Effector memory CD8-positive, alpha-beta T cell (primary cell): ENCODE data around the gene OGDH.

Source experiments
- ATAC-seq: fragments of 150-1000 bp; cut with Tn5 transposase; replicated peaks from 2 replicates; pipeline ENCODE4 v1.10.0; 2021; ENCODE audit warnings: mild to moderate bottlenecking, moderate library complexity
- DNase-seq, 3 experiments: peaks; one replicate each; pipeline ENCODE4 v3.0.0; 2021
- H3K27ac Mint-ChIP-seq, 2 donors: one replicate each; pipeline ENCODE4 v1.8.0; 2022; ENCODE audit warnings: mild to moderate bottlenecking in 2 of 2, mixed read lengths in 2 of 2, moderate library complexity in 2 of 2
- H3K27me3 Mint-ChIP-seq, 2 donors: one replicate each; pipeline ENCODE4 v1.8.0; 2022; ENCODE audit warnings: mixed read lengths in 2 of 2
- H3K36me3 Mint-ChIP-seq: one replicate; pipeline ENCODE4 v1.8.0; 2022; ENCODE audit warnings: mild to moderate bottlenecking, moderate library complexity, mixed read lengths; ENCODE audit not compliant: insufficient read depth
- H3K4me1 Mint-ChIP-seq, 2 donors: one replicate each; pipeline ENCODE4 v1.8.0; 2022; ENCODE audit warnings: low read depth in 2 of 2, mixed read lengths in 2 of 2
- H3K4me3 Mint-ChIP-seq, 2 donors: one replicate each; pipeline ENCODE4 v1.8.0; 2022; ENCODE audit warnings: mild to moderate bottlenecking in 2 of 2, mixed read lengths in 2 of 2, moderate library complexity in 2 of 2
- H3K9me3 Mint-ChIP-seq, 2 donors: one replicate each; pipeline ENCODE4 v1.8.0; 2022; ENCODE audit warnings: mixed read lengths in 2 of 2

OGDH gene

GRCh38 chr7:44568771-44569560, 37.5 kb upstream of the OGDH start:
- H3K4me3 Mint-ChIP-seq: no peak overlapping the region
- H3K9me3 Mint-ChIP-seq: no peaks in the 10 kb centered on the region
- H3K27ac Mint-ChIP-seq: peak overlapping the region; percentile 19 to 82
- H3K27me3 Mint-ChIP-seq: no peaks in the 10 kb centered on the region
- H3K4me1 Mint-ChIP-seq: peaks cover 28 to 35% of the 10 kb centered on the region in 2 donors
- peaks cover 65% of the 10 kb centered on the region for H3K36me3 Mint-ChIP-seq
- DNase-seq (no peak), ATAC-seq (no peak)

GRCh38 chr7:44569959-44570358, 36.5 kb upstream of the OGDH start:
- DNase-seq: no peak
- H3K4me3 Mint-ChIP-seq: no peak overlapping the region
- H3K27me3 Mint-ChIP-seq: no peaks in the 10 kb centered on the region
- H3K9me3 Mint-ChIP-seq: no peaks in the 10 kb centered on the region
- H3K36me3 Mint-ChIP-seq: peaks cover 67% of the 10 kb centered on the region
- peak overlapping the region; percentile 19 to 82 for H3K27ac Mint-ChIP-seq
- no peak for ATAC-seq
- peaks cover 36 to 45% of the 10 kb centered on the region in 2 donors for H3K4me1 Mint-ChIP-seq

DNA sequence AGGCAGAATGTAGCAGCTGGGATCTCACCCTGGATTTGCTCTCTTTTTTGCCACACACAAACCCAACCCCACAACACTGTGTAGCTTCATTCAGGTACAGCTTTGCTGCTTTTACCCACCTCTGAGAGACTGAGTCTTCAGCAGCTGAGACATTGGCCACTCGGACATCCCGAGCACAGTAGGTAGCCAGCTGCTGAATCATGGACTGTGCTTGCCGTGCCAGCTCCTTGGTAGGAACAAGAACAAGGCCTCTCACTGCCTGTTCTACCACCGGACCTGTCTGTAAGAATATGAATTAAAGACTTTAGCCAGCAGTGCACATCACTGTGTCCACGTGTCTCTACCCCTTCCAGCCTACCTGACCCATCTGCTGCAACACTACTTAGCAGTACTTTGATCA, 33.7 kb upstream of the OGDH start:
- ATAC-seq (no peak), DNase-seq (no peak)
- peak overlapping the region in 1 of 2 donors; percentile 99 for H3K27ac Mint-ChIP-seq
- peaks cover 27 to 34% of the 10 kb centered on the region in 2 donors for H3K4me1 Mint-ChIP-seq
- peak overlapping the region; percentile 96 for H3K4me3 Mint-ChIP-seq
- no peaks in the 10 kb centered on the region for H3K27me3 Mint-ChIP-seq
- no peaks in the 10 kb centered on the region for H3K9me3 Mint-ChIP-seq
- peaks cover 77% of the 10 kb centered on the region for H3K36me3 Mint-ChIP-seq

- Mint-ChIP-seq H3K27ac (peak within 1 kb of the TSS; percentile 99), H3K9me3 (no peaks in the 10 kb centered on the region), H3K4me1 (peaks cover 27 to 34% of the 10 kb centered on the region in 2 donors), H3K36me3 (peaks cover 77% of the 10 kb centered on the region), H3K27me3 (no peaks in the 10 kb centered on the region), H3K4me3 (peak within 1 kb of the TSS; percentile 96)
- ATAC-seq: peak; percentile 95
- DNase-seq: peak; percentile 80 to 88 (median 87)
Measured at GRCh38 chr7:44573464-44574286, 32.8 kb upstream of the OGDH start, which contains the start of gene DDX56. Gene DDX56 (minus strand): TSS chr7:44573908. CDS start chr7:44573895, 13 bp downstream.

- no peaks in the 10 kb centered on the region for H3K9me3 Mint-ChIP-seq
- H3K4me3 Mint-ChIP-seq: peak overlapping the region; percentile 96
- H3K4me1 Mint-ChIP-seq: peaks cover 29 to 36% of the 10 kb centered on the region in 2 donors
- DNase-seq: peak in 1 of 3 experiments; percentile 10
- peaks cover 79% of the 10 kb centered on the region for H3K36me3 Mint-ChIP-seq
- H3K27ac Mint-ChIP-seq: peak overlapping the region; percentile 99
- no peaks in the 10 kb centered on the region for H3K27me3 Mint-ChIP-seq
- no peak for ATAC-seq
Measured at GRCh38 chr7:44574287-44574872, 32.0 kb upstream of the OGDH start.

DNA sequence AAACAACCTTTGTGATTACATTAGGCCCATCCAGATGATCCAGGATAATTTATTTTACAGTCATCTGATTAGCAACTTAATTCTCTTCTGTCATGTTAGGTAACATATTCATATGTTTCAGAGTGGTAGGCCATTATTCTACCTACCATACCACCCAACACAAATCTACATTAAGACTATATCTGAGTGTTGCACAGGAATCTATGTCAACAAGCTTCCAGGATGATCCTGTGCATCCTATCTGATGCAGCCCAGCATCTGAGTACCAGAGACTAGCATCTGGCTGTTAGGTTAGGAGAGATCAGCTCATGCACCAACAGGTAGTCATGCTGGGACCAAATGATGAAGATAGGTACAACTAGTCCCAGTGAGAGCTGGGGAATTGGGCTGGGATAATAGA, 31.4 kb upstream of the OGDH start:
- Mint-ChIP-seq H3K27ac (peak overlapping the region; percentile 99), H3K4me1 (peaks cover 35 to 42% of the 10 kb centered on the region in 2 donors), H3K4me3 (peak overlapping the region; percentile 96), H3K27me3 (no peaks in the 10 kb centered on the region), H3K9me3 (no peaks in the 10 kb centered on the region), H3K36me3 (peaks cover 79% of the 10 kb centered on the region)
- no peak for DNase-seq
- no peak for ATAC-seq

GRCh38 chr7:44576228-44576627, 30.2 kb upstream of the OGDH start:
- H3K27me3 Mint-ChIP-seq: no peaks in the 10 kb centered on the region
- peaks cover 43 to 53% of the 10 kb centered on the region in 2 donors for H3K4me1 Mint-ChIP-seq
- no peaks in the 10 kb centered on the region for H3K9me3 Mint-ChIP-seq
- no peak overlapping the region for H3K4me3 Mint-ChIP-seq
- ATAC-seq: no peak
- peaks cover 76% of the 10 kb centered on the region for H3K36me3 Mint-ChIP-seq
- H3K27ac Mint-ChIP-seq: peak overlapping the region in 1 of 2 donors; percentile 47
- DNase-seq: no peak

DNA sequence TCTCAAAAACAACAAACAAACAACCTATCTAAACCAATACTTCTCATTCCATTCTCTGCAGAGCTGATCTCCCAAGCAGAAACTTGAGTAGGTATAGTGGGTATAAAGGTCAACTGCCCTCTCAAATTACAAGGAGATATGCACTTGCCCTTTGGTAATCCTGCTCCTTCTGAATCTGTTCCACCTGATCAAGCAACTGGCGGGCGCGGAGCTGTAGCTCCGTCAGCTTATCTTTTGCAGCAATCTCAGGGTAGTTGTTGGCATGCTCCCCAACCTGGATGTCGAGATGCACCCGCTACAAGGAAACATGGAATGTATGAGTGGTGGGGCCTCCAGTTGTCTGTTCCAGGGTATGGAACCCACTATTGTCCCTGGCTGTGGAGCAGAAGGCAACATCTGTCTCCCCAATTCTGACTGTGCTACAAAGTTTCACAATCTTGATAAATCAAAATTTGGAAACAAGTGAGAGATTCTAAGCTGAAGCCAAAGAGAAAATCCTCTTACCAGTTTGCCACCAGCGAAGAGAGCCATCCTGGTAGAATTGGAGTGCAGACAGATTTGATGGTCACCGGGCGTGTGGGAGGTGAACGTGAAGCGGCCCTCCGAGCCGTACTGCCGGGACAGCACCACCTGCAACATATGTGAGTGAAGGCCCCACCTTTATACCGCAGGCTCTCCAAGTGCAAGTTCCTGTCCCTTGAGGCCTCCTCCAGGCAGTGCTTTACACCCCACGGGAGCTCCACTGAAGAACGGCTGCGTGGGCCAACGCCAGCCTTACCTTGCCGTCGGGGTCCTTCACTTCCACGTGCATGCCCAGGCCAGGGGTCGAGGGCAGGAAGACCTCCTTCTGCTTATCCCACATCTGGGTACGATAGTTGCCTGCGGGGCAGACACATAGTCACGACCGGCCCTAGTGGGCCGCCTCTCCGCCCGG, 25.2 kb upstream of the OGDH start:
- DNase-seq: peak; percentile 34 to 40 (median 36)
- Mint-ChIP-seq H3K4me3 (peak overlapping the region; percentile 81 to 82), H3K27ac (peak overlapping the region; percentile 94 to 96), H3K4me1 (peaks cover 25 to 33% of the 10 kb centered on the region in 2 donors), H3K9me3 (no peaks in the 10 kb centered on the region), H3K36me3 (peaks cover 55% of the 10 kb centered on the region), H3K27me3 (no peaks in the 10 kb centered on the region)
- peak; percentile 43 for ATAC-seq

DNA sequence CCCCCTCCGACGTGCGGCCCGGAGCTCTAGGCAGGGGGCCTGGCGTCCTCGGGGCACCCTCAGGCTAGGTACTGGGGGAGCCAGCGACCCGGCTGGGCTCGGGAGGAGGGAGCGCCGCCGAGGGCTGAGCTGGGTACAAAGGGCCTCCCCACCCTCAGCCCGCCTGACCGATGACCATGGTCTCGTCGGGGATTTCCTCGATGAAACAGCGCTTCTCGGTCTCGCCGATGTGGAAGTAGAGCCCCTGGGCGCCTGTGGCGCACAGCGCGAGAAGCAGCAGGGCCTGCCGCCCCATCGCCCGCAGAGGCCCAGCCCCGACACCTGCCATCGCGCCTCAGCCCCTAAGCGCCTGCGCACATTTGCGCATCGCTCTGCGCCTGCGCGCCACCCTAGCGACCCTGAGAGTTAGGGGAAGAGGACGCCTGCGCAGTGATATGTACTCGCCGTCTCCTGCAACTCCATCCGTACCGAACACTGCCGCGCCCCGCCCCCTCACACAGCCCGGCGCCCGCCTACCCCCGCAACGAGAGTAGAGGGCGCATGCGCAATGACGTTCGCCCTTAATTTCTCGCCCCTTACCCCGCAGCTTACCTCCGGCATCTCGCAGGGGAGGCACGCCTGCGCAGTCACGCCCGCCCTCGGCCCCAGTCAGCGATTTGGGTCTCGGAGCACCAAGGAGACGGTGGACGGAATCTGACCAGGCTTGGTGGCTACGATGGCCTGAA, 24.4 kb upstream of the OGDH start, which contains the start of gene TMED4:
TSS of gene TMED4 (minus strand) at position 353 of the 725 bp plus-strand sequence. CDS start at position 328, 25 bp downstream.
- Mint-ChIP-seq H3K27me3 (no peaks in the 10 kb centered on the region), H3K4me1 (peaks cover 25 to 33% of the 10 kb centered on the region in 2 donors), H3K27ac (peak within 1 kb of the TSS; percentile 94 to 96), H3K9me3 (no peaks in the 10 kb centered on the region), H3K36me3 (peaks cover 53% of the 10 kb centered on the region), H3K4me3 (peak within 1 kb of the TSS; percentile 81 to 82)
- peak; percentile 82 for ATAC-seq
- peak; percentile 100 for DNase-seq

DNA sequence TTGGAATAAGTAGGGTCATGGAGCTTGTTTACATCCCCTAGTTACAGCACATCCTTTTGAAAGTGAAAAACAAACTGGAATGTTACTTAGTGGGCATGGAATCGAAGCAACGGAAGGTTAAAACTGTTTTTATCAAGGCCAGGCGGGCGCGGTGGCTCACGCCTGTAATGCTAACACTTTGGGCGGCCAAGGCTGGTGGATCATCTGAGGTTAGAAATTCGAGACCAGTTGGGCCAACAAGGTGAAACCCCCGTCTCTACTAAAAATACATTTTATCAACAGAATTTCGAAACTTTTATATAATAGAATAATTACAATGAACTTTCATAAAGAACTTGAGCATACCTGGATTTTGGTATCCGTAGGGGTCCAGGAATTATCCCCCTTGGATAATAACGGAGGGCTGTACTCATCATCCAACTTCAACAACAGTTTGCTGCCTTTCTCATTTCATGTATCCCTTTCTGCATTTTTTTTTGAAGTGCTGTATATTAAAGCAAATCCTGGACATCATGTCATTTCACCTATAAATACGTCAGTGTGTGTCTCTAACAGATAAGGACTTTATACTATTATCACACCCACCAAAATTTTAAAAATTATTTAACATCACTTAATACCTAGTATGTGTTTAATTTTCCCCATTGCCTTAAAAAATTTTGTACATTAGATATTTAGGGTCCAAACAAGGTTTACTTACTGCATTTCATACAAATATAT, 23.1 kb upstream of the OGDH start:
- peak overlapping the region; percentile 81 to 82 for H3K4me3 Mint-ChIP-seq
- no peak for DNase-seq
- peaks cover 44% of the 10 kb centered on the region for H3K36me3 Mint-ChIP-seq
- no peaks in the 10 kb centered on the region for H3K27me3 Mint-ChIP-seq
- H3K4me1 Mint-ChIP-seq: peaks cover 31 to 38% of the 10 kb centered on the region in 2 donors
- ATAC-seq: no peak
- peak overlapping the region; percentile 94 to 96 for H3K27ac Mint-ChIP-seq
- H3K9me3 Mint-ChIP-seq: no peaks in the 10 kb centered on the region

GRCh38 chr7:44587843-44588711, 18.4 kb upstream of the OGDH start:
- peak; percentile 62 to 75 (median 66) for DNase-seq
- no peaks in the 10 kb centered on the region for H3K9me3 Mint-ChIP-seq
- H3K27me3 Mint-ChIP-seq: no peaks in the 10 kb centered on the region
- no peaks in the 10 kb centered on the region for H3K36me3 Mint-ChIP-seq
- H3K4me3 Mint-ChIP-seq: no peak overlapping the region
- peaks cover 6 to 8% of the 10 kb centered on the region in 2 donors for H3K4me1 Mint-ChIP-seq
- H3K27ac Mint-ChIP-seq: peak overlapping the region in 1 of 2 donors; percentile 7
- ATAC-seq: peak; percentile 85
